Activated T-helper 1 cell treated with Interleukin-2 at 50 U/mL for 16 hours (primary cell): ENCODE measurements around the gene ASB10.

Source experiments
- DNase-seq: peaks from one replicate; pipeline ENCODE4 v3.0.0-alpha.2; 2020; ENCODE audit warnings: low read depth

ASB10 gene

GRCh38 chr7:151166629-151167196 lies 20.3 kb downstream of the ASB10 start:
- DNase-seq, result no peak

DNA sequence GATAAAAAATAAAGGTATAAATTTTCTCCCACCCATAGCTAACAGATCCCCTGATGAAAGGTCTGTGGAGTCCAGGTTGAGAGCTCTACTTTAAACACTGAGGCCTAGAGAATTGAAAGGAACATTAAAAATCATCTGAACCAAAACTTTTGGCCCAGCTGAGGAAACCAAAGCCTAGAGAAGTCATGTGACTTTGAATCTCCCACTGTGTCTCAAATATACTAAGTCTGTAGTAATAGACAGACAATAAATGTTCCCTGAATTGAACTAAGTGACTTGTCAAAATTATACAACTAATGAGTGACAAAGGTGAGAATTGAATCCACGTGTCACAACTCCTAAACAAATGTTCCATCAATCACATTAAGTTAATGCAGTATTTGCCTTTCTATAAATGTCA lies 25.3 kb downstream of the ASB10 start:
- DNase-seq, result no peak

GRCh38 chr7:151157645-151158329 lies 29.3 kb downstream of the ASB10 start:
- DNase-seq, result no peak

GRCh38 chr7:151152643-151153513 lies 34.2 kb downstream of the ASB10 start:
- DNase-seq, result no peak

GRCh38 chr7:151150388-151150787 lies 36.7 kb downstream of the ASB10 start:
- no peak for DNase-seq

- DNase-seq, result no peak
Measured at GRCh38 chr7:151148319-151149259, 38.5 kb downstream of the ASB10 start.

DNA sequence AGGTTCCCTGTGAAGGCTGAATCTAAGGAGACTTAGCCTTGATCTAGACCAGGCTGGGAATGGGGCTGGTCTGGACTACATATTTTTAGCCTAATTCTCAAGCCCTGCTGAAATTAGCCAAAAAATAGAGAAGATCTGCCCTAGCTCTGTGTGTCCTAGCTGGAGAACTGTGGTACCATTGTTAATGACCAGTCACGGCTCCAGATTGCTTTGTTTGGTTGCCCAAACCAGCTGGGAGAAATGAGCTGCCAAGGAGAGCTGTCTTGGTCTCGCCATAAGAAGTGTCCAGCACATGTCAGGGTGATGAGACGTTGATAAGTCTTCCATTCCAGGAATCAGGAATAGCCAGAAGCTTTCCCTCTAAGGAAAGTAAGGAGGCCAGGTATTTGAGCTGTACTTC lies 40.3 kb downstream of the ASB10 start:
- DNase-seq, result no peak

GRCh38 chr7:151144387-151144786 lies 42.7 kb downstream of the ASB10 start:
- no peak for DNase-seq

GRCh38 chr7:151143261-151144015 lies 43.6 kb downstream of the ASB10 start:
- no peak for DNase-seq

GRCh38 chr7:151142686-151143040 lies 44.4 kb downstream of the ASB10 start:
- DNase-seq, result no peak

GRCh38 chr7:151141855-151142685 lies 45.0 kb downstream of the ASB10 start:
- DNase-seq, result no peak

DNA sequence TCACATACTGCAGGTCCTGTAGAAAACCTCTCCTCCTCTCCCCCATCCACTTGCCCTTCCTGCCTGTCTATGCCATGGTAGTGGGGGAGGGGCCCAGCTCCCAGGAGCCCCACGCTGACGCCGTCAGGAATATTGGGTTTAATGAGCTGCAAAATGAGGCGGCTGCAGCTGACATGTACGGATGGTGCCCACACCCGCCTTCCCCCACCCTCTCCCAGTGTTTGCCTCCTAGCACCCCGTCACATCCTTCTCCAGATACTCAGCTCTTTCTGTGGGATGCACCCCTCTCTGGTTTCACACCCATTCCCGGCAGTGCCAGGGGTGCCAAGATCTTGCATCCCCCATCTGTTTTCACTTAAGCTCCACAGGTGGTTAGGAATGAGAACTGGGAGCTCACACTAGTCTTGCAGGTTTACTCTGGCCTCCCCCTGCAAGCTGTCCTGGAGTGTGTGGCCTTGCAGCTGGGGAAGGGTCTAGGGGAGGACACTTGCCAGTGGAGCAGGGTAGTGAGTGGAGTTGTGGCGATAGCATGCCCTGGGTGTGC lies 45.7 kb downstream of the ASB10 start:
- no peak for DNase-seq

- DNase-seq, result no peak
Measured at GRCh38 chr7:151140826-151141225, 46.2 kb downstream of the ASB10 start.

DNA sequence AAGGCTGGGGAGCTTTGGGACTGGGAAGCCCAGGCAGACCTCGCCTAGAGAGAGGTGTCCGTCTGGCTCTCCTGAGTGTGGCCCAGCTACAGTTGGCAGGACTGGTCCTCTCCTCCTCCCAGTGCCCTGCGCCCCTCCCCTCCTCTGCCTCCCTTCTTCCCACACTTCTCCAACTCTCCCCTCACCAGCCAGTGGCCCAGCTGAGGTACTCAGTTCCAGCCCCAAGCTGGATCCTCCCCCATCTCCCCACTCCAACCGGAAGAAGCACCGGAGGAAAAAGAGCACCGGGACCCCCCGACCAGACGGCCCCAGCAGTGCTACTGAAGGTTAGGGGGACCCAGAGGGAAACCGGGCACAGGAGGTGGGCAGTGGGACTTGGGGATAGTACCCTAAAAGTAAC lies 47.3 kb downstream of the ASB10 start:
- no peak for DNase-seq

- DNase-seq, result no peak
Measured at GRCh38 chr7:151139071-151139790, 47.8 kb downstream of the ASB10 start.

GRCh38 chr7:151138153-151138851 lies 48.7 kb downstream of the ASB10 start:
- no peak for DNase-seq

GRCh38 chr7:151137791-151138152 lies 49.3 kb downstream of the ASB10 start:
- DNase-seq, result no peak

DNA sequence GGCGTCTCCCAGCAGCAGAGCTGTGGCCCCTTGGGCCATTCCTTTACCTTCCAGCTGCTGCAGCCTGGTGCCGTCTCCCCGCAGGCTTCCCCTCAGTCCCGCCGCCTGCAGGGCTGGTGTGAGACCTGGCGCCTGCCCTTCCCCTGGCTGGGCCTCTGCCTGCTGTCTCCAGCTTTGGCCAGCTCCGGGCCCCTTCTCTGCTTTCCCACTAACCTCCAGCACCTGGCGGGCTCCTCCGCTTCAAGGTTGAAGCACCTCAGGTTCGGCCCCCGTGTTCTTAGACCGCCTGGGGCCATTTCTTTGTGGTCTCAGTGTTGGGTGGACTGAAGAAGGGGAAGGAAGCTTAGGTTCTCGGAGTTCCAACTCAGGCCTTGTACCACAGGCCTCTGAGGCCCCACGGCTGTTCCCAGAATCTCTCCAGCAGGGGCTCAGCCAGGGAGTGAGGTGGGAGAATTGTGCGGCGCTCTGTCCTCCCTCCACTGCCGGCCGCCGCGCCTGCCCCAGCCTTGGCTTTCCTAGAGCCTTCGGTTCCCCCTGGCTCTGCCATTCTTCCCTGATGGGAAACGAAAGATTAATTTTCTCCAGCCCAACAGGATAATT lies 49.9 kb downstream of the ASB10 start:
- DNase-seq, result no peak
